Nephron progenitor cell (in vitro differentiated cells): Measurements from ENCODE around the gene RBM23.
"Not testable (repeated sequence)": the region's sequence is repeated elsewhere in the genome, so short reads cannot be mapped to it uniquely, and the experiment has no call there.

Experiments
- DNase-seq: peaks from one replicate; pipeline ENCODE4 v3.0.0; 2021
- H3K27ac Mint-ChIP-seq: 2 replicates; pipeline ENCODE4 v1.8.0; 2021; ENCODE audit warnings: mild to moderate bottlenecking, moderate library complexity, mixed read lengths
- H3K27me3 Mint-ChIP-seq: 2 replicates; pipeline ENCODE4 v1.8.0; 2021; ENCODE audit warnings: mild to moderate bottlenecking, low read depth, mixed read lengths; ENCODE audit not compliant: poor library complexity
- H3K36me3 Mint-ChIP-seq: 2 replicates; pipeline ENCODE4 v1.8.0; 2021; ENCODE audit warnings: low read depth, mixed read lengths
- H3K4me1 Mint-ChIP-seq: 2 replicates; pipeline ENCODE4 v1.8.0; 2021; ENCODE audit warnings: mixed read lengths
- H3K4me3 Mint-ChIP-seq: 2 replicates; pipeline ENCODE4 v1.8.0; 2021; ENCODE audit warnings: mild to moderate bottlenecking, moderate library complexity, mixed read lengths
- H3K9me3 Mint-ChIP-seq: 2 replicates; pipeline ENCODE4 v1.8.0; 2021; ENCODE audit warnings: mild to moderate bottlenecking, moderate library complexity, mixed read lengths
- CTCF ChIP-seq: fragments of 200-600 bp; sonication (generic); IDR thresholded peaks from 2 replicates; pipeline ENCODE4 v1.5.0; 2021; ENCODE audit warnings: antibody characterized with exemption

Gene RBM23

GRCh38 chr14:22918804-22919600, at the start of gene RBM23:
Gene RBM23, minus strand, starts transcription at chr14:22919149.
- peak; percentile 100 for DNase-seq
- Mint-ChIP-seq H3K9me3 (no peaks in the 10 kb centered on the region), H3K36me3 (peaks cover 69% of the 10 kb centered on the region), H3K27me3 (peaks cover 3% of the 10 kb centered on the region), H3K4me3 (peak within 1 kb of the TSS; percentile 97), H3K4me1 (peaks cover 40% of the 10 kb centered on the region), H3K27ac (peak within 1 kb of the TSS; percentile 100)
- no peak for TF ChIP-seq CTCF

DNA sequence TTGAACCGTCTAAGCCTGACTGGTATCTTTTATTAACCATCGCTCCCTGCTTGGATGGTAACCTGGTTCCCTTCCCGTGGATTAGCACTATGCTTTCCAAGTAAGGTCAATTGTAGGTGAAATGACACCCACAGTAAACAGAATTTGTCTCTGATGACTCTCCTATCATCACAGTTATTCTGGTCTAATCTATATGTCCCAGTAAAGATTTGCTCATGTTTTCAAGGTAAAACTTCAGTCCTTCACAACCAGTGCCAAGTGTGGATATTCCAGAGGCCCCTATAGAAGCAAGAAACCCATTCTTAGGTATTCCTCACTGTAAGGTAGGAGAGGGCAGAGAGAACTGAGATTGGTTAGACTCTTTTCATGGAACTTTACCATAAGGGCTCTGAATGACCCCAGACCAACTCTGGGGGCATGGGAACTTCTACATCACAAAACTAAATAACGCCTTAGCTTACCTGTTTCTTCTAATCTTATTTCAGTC, 47.9 kb upstream of the RBM23 start:
- Mint-ChIP-seq H3K27ac (peak overlapping the region; percentile 64), H3K4me3 (no peak overlapping the region), H3K4me1 (no peaks in the 10 kb centered on the region), H3K36me3 (peaks cover 31% of the 10 kb centered on the region), H3K27me3 (no peaks in the 10 kb centered on the region), H3K9me3 (no peaks in the 10 kb centered on the region)
- no peak for DNase-seq
- no peak for TF ChIP-seq CTCF

DNA sequence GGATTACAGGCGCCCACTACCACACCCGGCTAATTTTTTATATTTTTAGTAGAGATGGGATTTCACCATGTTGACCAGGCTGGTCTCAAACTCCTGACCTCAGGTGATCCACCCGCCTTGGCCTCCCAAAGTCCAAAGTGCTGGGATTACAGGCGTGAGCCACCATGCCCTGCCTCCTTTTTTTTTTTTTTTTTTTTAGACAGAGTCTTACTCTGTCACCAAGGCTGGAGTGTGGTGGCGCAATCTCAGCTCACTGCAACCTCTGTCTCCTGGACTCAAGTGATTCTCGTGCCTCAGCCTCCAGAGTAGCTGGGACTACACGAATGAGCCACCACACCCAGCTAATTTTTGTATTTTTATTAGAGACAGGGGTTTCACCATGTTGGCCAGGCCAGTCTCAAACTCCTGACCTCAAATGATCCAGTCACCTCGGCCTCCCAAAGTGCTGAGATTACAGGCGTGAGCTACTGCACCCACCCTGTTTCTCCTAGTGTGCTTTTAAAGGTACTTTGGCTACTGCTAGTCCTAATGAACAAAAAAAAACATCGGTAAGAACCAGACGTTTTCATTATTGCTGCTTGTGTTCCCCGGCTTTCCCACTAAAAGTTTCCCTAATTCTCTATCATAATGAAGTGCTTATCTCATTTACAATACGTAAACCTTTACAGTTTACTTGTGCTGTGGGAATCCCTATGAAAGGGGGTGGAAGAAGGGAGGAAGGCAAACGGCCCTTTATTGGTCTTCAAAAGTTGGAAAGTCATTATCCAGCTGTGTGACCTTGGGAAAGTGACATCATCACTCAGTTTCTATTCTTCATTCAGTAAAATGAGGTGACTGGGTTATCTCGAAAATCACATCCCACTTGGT, 47.2 kb upstream of the RBM23 start:
- not testable (repeated sequence) for DNase-seq, H3K4me1 Mint-ChIP-seq, H3K27me3 Mint-ChIP-seq, H3K9me3 Mint-ChIP-seq, H3K4me3 Mint-ChIP-seq
- peaks cover 24% of the 10 kb centered on the region for H3K36me3 Mint-ChIP-seq
- H3K27ac Mint-ChIP-seq = peak overlapping the region; percentile 64

DNA sequence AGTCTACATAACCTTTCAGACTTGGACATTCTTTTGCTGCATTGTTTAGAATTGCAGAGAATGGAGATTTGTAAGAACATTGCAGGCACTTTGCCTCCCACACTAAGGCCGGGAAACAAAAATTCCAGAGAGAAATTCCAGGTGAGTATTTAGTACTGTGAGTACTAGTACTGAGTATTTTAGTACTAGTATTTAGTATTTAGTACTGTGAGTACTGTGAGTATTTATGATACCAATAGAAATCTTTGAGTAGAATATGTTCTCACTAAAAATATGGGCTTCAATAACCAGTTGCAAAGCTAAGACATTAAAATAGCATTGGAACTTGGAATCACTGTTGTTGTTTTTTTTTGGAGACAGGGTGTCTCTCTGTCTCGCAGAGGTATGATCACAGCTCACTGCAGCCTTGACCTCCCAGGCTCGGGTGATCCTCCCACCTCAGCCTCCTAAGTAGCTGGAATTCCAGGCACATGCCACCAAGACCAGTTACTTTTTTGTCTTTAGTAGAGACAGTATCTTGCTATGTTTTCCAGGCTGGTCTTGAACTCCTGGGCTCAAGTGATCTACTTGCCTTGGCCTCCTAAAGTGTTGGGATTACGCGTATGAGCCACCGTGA, 43.2 kb upstream of the RBM23 start:
- DNase-seq = no peak
- TF ChIP-seq CTCF = no peak
- Mint-ChIP-seq H3K27ac (no peak overlapping the region), H3K9me3 (no peaks in the 10 kb centered on the region), H3K4me3 (no peak overlapping the region), H3K36me3 (peaks cover 3% of the 10 kb centered on the region), H3K27me3 (no peaks in the 10 kb centered on the region), H3K4me1 (no peaks in the 10 kb centered on the region)

GRCh38 chr14:22955702-22956569, 37.0 kb upstream of the RBM23 start:
- peak overlapping the region; percentile 96 for H3K27ac Mint-ChIP-seq
- no peak for DNase-seq
- peaks cover 26% of the 10 kb centered on the region for H3K4me1 Mint-ChIP-seq
- no peaks in the 10 kb centered on the region for H3K27me3 Mint-ChIP-seq
- no peak for TF ChIP-seq CTCF
- peak overlapping the region; percentile 92 for H3K4me3 Mint-ChIP-seq
- H3K36me3 Mint-ChIP-seq = peaks cover 29% of the 10 kb centered on the region
- H3K9me3 Mint-ChIP-seq = no peaks in the 10 kb centered on the region
